Measurements from ENCODE around the gene POMT2. TPM values are rescaled to one million over a fixed set of nuclear protein-coding genes. Genes with fewer than 3 reads are reported as not detected.
A peak's percentile ranks its signal among the peaks of the same experiment; 100 is the strongest.
"Not testable (repeated sequence)": the region's sequence is repeated elsewhere in the genome, so short reads cannot be mapped to it uniquely, and the experiment has no call there.

POMT2 gene
- total and polyA plus RNA-seq, 9 donors, result 11.7 to 25.9 (median 24.2) TPM

- Histone ChIP-seq H3K4me3 (ENCODE audit: low read length) (no peak overlapping the region), H3K36me3 (ENCODE audit: control insufficient read depth, insufficient read depth, low read length) (peaks cover 24% of the 10 kb centered on the region), H3K9me3 (replicated peaks; ENCODE audit: control insufficient read depth, low read depth, low read length) (no peaks in the 10 kb centered on the region), H3K27ac (ENCODE audit: low read length) (no peak overlapping the region), H3K27me3 (ENCODE audit: control insufficient read depth, insufficient read depth, low read length) (no peaks in the 10 kb centered on the region), H3K4me1 (ENCODE audit: control insufficient read depth, insufficient read depth, low read length) (peaks cover 7% of the 10 kb centered on the region)
- WGBS (ENCODE audit: insufficient coverage), result 10% methylated on average over 2 of the region's 3 CpGs
- DNase-seq, result no peak
Measured at GRCh38 chr14:77344377-77344996, 23.8 kb upstream of the POMT2 start.

- no peaks in the 10 kb centered on the region for H3K9me3 ChIP-seq (replicated peaks; ENCODE audit: control insufficient read depth, low read depth, low read length)
- peaks cover 26% of the 10 kb centered on the region for H3K36me3 ChIP-seq (ENCODE audit: control insufficient read depth, insufficient read depth, low read length)
- DNase-seq, result no peak
- H3K27ac ChIP-seq (ENCODE audit: low read length), result no peak overlapping the region
- no peak overlapping the region for H3K4me3 ChIP-seq (ENCODE audit: low read length)
- 63% methylated on average over 2 of the region's 2 CpGs for WGBS (ENCODE audit: insufficient coverage)
- H3K27me3 ChIP-seq (ENCODE audit: control insufficient read depth, insufficient read depth, low read length), result no peaks in the 10 kb centered on the region
- H3K4me1 ChIP-seq (ENCODE audit: control insufficient read depth, insufficient read depth, low read length), result peaks cover 7% of the 10 kb centered on the region
Measured at GRCh38 chr14:77343662-77344061, 23.0 kb upstream of the POMT2 start.

- no peak for DNase-seq
- WGBS (ENCODE audit: insufficient coverage), result 96% methylated on average over 4 of the region's 10 CpGs
Measured at GRCh38 chr14:77342726-77343397, 22.2 kb upstream of the POMT2 start.

GRCh38 chr14:77340389-77340788 is 19.7 kb upstream of the POMT2 start:
- no peak for DNase-seq
- Histone ChIP-seq H3K4me3 (ENCODE audit: low read length) (no peak overlapping the region), H3K4me1 (ENCODE audit: control insufficient read depth, insufficient read depth, low read length) (peaks cover 7% of the 10 kb centered on the region), H3K27ac (ENCODE audit: low read length) (no peak overlapping the region), H3K9me3 (replicated peaks; ENCODE audit: control insufficient read depth, low read depth, low read length) (no peaks in the 10 kb centered on the region), H3K36me3 (ENCODE audit: control insufficient read depth, insufficient read depth, low read length) (peaks cover 28% of the 10 kb centered on the region), H3K27me3 (ENCODE audit: control insufficient read depth, insufficient read depth, low read length) (no peaks in the 10 kb centered on the region)
- 100% methylated on average over 1 of the region's 4 CpGs for WGBS (ENCODE audit: insufficient coverage)

More at GRCh38 chr14:77342726-77343397, 22.2 kb upstream of the POMT2 start:
- Histone ChIP-seq H3K27ac (ENCODE audit: low read length) (no peak overlapping the region), H3K4me1 (ENCODE audit: control insufficient read depth, insufficient read depth, low read length) (peaks cover 7% of the 10 kb centered on the region), H3K4me3 (ENCODE audit: low read length) (no peak overlapping the region), H3K9me3 (replicated peaks; ENCODE audit: control insufficient read depth, low read depth, low read length) (no peaks in the 10 kb centered on the region), H3K36me3 (ENCODE audit: control insufficient read depth, insufficient read depth, low read length) (peaks cover 28% of the 10 kb centered on the region), H3K27me3 (ENCODE audit: control insufficient read depth, insufficient read depth, low read length) (no peaks in the 10 kb centered on the region)

- Histone ChIP-seq H3K4me1 (ENCODE audit: control insufficient read depth, insufficient read depth, low read length) (peaks cover 7% of the 10 kb centered on the region), H3K9me3 (replicated peaks; ENCODE audit: control insufficient read depth, low read depth, low read length) (no peaks in the 10 kb centered on the region), H3K36me3 (ENCODE audit: control insufficient read depth, insufficient read depth, low read length) (peaks cover 28% of the 10 kb centered on the region), H3K4me3 (ENCODE audit: low read length) (no peak overlapping the region), H3K27ac (ENCODE audit: low read length) (no peak overlapping the region), H3K27me3 (ENCODE audit: control insufficient read depth, insufficient read depth, low read length) (no peaks in the 10 kb centered on the region)
- no CpG with 5 or more reads among the region's 1 CpG for WGBS (ENCODE audit: insufficient coverage)
- no peak for DNase-seq
Measured at GRCh38 chr14:77339407-77339806, 18.7 kb upstream of the POMT2 start.

GRCh38 chr14:77338302-77338701 is 17.6 kb upstream of the POMT2 start:
- H3K36me3 ChIP-seq (ENCODE audit: control insufficient read depth, insufficient read depth, low read length), result peaks cover 27% of the 10 kb centered on the region

GRCh38 chr14:77337880-77338279 is 17.2 kb upstream of the POMT2 start:
- H3K36me3 ChIP-seq (ENCODE audit: control insufficient read depth, insufficient read depth, low read length), result peaks cover 23% of the 10 kb centered on the region
- WGBS (ENCODE audit: insufficient coverage), result no CpG with 5 or more reads among the region's 3 CpGs
- H3K4me3 ChIP-seq (ENCODE audit: low read length), result no peak overlapping the region
- DNase-seq, result no peak
- no peaks in the 10 kb centered on the region for H3K4me1 ChIP-seq (ENCODE audit: control insufficient read depth, insufficient read depth, low read length)
- no peaks in the 10 kb centered on the region for H3K9me3 ChIP-seq (replicated peaks; ENCODE audit: control insufficient read depth, low read depth, low read length)
- no peaks in the 10 kb centered on the region for H3K27me3 ChIP-seq (ENCODE audit: control insufficient read depth, insufficient read depth, low read length)
- H3K27ac ChIP-seq (ENCODE audit: low read length), result no peak overlapping the region

More at GRCh38 chr14:77338302-77338701, 17.6 kb upstream of the POMT2 start:
- Histone ChIP-seq H3K27me3 (ENCODE audit: control insufficient read depth, insufficient read depth, low read length) (no peaks in the 10 kb centered on the region), H3K4me3 (ENCODE audit: low read length) (no peak overlapping the region), H3K27ac (ENCODE audit: low read length) (no peak overlapping the region), H3K9me3 (replicated peaks; ENCODE audit: control insufficient read depth, low read depth, low read length) (no peaks in the 10 kb centered on the region), H3K4me1 (ENCODE audit: control insufficient read depth, insufficient read depth, low read length) (peaks cover 2% of the 10 kb centered on the region)
- no peak for DNase-seq
- 95% methylated on average over 2 of the region's 2 CpGs for WGBS (ENCODE audit: insufficient coverage)

GRCh38 chr14:77337255-77337654 is 16.6 kb upstream of the POMT2 start:
- 93% methylated on average over 9 of the region's 9 CpGs for WGBS (ENCODE audit: insufficient coverage)
- H3K36me3 ChIP-seq (ENCODE audit: control insufficient read depth, insufficient read depth, low read length), result peaks cover 21% of the 10 kb centered on the region
- not testable (repeated sequence) for H3K4me3 ChIP-seq (ENCODE audit: low read length); H3K27ac ChIP-seq (ENCODE audit: low read length); H3K4me1 ChIP-seq (ENCODE audit: control insufficient read depth, insufficient read depth, low read length); H3K9me3 ChIP-seq (replicated peaks; ENCODE audit: control insufficient read depth, low read depth, low read length); DNase-seq; H3K27me3 ChIP-seq (ENCODE audit: control insufficient read depth, insufficient read depth, low read length)

- no peaks in the 10 kb centered on the region for H3K4me1 ChIP-seq (ENCODE audit: control insufficient read depth, insufficient read depth, low read length)
- H3K9me3 ChIP-seq (replicated peaks; ENCODE audit: control insufficient read depth, low read depth, low read length), result no peaks in the 10 kb centered on the region
- H3K36me3 ChIP-seq (ENCODE audit: control insufficient read depth, insufficient read depth, low read length), result peaks cover 13% of the 10 kb centered on the region
- H3K27ac ChIP-seq (ENCODE audit: low read length), result no peak overlapping the region
- no peaks in the 10 kb centered on the region for H3K27me3 ChIP-seq (ENCODE audit: control insufficient read depth, insufficient read depth, low read length)
- 27% methylated on average over 2 of the region's 3 CpGs for WGBS (ENCODE audit: insufficient coverage)
- H3K4me3 ChIP-seq (ENCODE audit: low read length), result no peak overlapping the region
- peak; percentile 85 for DNase-seq
Measured at GRCh38 chr14:77335576-77335975, 14.9 kb upstream of the POMT2 start.

GRCh38 chr14:77329872-77330271 is 9.2 kb upstream of the POMT2 start:
- Histone ChIP-seq H3K4me3 (ENCODE audit: low read length) (no peak overlapping the region), H3K36me3 (ENCODE audit: control insufficient read depth, insufficient read depth, low read length) (no peaks in the 10 kb centered on the region), H3K4me1 (ENCODE audit: control insufficient read depth, insufficient read depth, low read length) (no peaks in the 10 kb centered on the region), H3K9me3 (replicated peaks; ENCODE audit: control insufficient read depth, low read depth, low read length) (no peaks in the 10 kb centered on the region), H3K27ac (ENCODE audit: low read length) (no peak overlapping the region), H3K27me3 (ENCODE audit: control insufficient read depth, insufficient read depth, low read length) (no peaks in the 10 kb centered on the region)
- WGBS (ENCODE audit: insufficient coverage), result 80% methylated on average over 3 of the region's 7 CpGs
- DNase-seq, result no peak

All from muscle of leg (tissue), 11 donors.